Gastrocnemius medialis (tissue), 4 donors: ENCODE measurements around the gene DBF4B. TPM values are rescaled to one million over a fixed set of nuclear protein-coding genes. Genes with fewer than 3 reads are reported as not detected.

Experiments
- ATAC-seq, 2 donors: fragments of 150-250 bp; one replicate each; pipeline ENCODE4 v1.9.1; 2016
- DNase-seq, 2 donors: peaks; one replicate each; pipeline ENCODE4 v3.0.0-alpha.2; 2019
- H3K27ac ChIP-seq, 4 donors: fragments of 200-600 bp; sonication (generic); 1 replicate in 1 of 4; 2 replicates in 3 of 4; pipeline ENCODE4 v1.5.1; 2016 to 2018; ENCODE audit warnings: mild to moderate bottlenecking in 2 of 4, moderate library complexity in 1 of 4
- H3K27me3 ChIP-seq, 3 donors: fragments of 200-600 bp; sonication (generic) in 2 of 3; 1 replicate in 1 of 3; 2 replicates in 2 of 3; pipeline versions ENCODE4 v1.5.1 to v1.6.0; 2016 to 2019; ENCODE audit warnings: mild to moderate bottlenecking in 1 of 3, moderate library complexity in 1 of 3
- H3K36me3 ChIP-seq, 2 donors: fragments of 200-600 bp; sonication (generic) in 1 of 2; one replicate each; pipeline ENCODE4 v1.5.1; 2017 to 2018
- H3K4me1 ChIP-seq, 2 donors: fragments of 200-600 bp; sonication (generic) in 1 of 2; one replicate each; pipeline ENCODE4 v1.5.1; 2016 to 2017; ENCODE audit warnings: mild to moderate bottlenecking in 2 of 2
- H3K4me3 ChIP-seq, 4 donors: fragments of 200-600 bp; sonication (generic) in 3 of 4; 1 replicate in 1 of 4; 2 replicates in 3 of 4; pipeline ENCODE4 v1.5.1; 2016 to 2019; ENCODE audit warnings: mild to moderate bottlenecking in 2 of 4
- H3K9me3 ChIP-seq, 3 donors: fragments of 200-600 bp; sonication (generic) in 2 of 3; 1 replicate in 1 of 3; 2 replicates in 2 of 3; pipeline ENCODE4 v1.5.1; 2016 to 2019
- CTCF ChIP-seq, 5 experiments: fragments of 450-650 bp in 3 of 5; fragments of 200-600 bp in 2 of 5; sonication (generic) in 2 of 5; IDR thresholded peaks in 4 of 5; conservative IDR thresholded peaks in 1 of 5; 1 replicate in 4 of 5; 2 replicates in 1 of 5; pipeline ENCODE4 v1.5.1; 2016 to 2019; ENCODE audit warnings: antibody characterized with exemption in 5 of 5, mild to moderate bottlenecking in 3 of 5, moderate library complexity in 3 of 5
- POLR2A ChIP-seq, 2 donors: fragments of 450-650 bp; IDR thresholded peaks; one replicate each; pipeline ENCODE4 v1.6.1; 2017; ENCODE audit warnings: antibody characterized with exemption in 2 of 2, mild to moderate bottlenecking in 2 of 2, moderate library complexity in 2 of 2
- in situ Hi-C, 4 donors: fragments of 200-750 bp; cut with MboI; loops; one replicate each; pipeline versions ENCODE4 v1.15.0 to v1.8.0; 2017; ENCODE audit warnings: low sequenced_read_pairs in 4 of 4
- intact Hi-C: fragments of 100-400 bp; cut with DNase I; formaldehyde crosslinking; loops from one replicate; pipeline ENCODE4 v1.15.1; 2023; ENCODE audit warnings: low total_unique reads
- total RNA-seq, 4 donors: library from RNA; depleted of rRNA; stranded (reverse); fragments of >200 nt; gene quantifications; one replicate each; pipeline versions ENCODE4 v1.1.0 to v1.2.3, GENCODE V29; 2016

The DBF4B gene
- total RNA-seq, 4 donors from 2014 or later: 0.63 to 2.9 (median 1.7) TPM

- Histone ChIP-seq H3K4me1 (no peaks in the 10 kb centered on the region), H3K4me3 (no peak overlapping the region), H3K27ac (no peak overlapping the region), H3K36me3 (no peaks in the 10 kb centered on the region), H3K9me3 (no peaks in the 10 kb centered on the region), H3K27me3 (peaks cover 0 to 2% (median 0%) of the 10 kb centered on the region in 3 donors)
- TF ChIP-seq POLR2A (IDR thresholded peaks at IDR 0.05) (no peak), CTCF (IDR thresholded peaks at IDR 0.05 in 4 of 5, conservative IDR thresholded peaks at IDR 0.05 in 1 of 5) (no peak)
- ATAC-seq (no peak), DNase-seq (no peak)
- intact Hi-C loops (no loop called here), in situ Hi-C loops (loop anchor here in 1 of 4 donors (25.0 kb wide), 1 partner anchor 270 kb away; no protein-coding TSS in a partner anchor)
Measured at GRCh38 chr17:44767493-44767892, 59.0 kb downstream of the DBF4B start.

DNA sequence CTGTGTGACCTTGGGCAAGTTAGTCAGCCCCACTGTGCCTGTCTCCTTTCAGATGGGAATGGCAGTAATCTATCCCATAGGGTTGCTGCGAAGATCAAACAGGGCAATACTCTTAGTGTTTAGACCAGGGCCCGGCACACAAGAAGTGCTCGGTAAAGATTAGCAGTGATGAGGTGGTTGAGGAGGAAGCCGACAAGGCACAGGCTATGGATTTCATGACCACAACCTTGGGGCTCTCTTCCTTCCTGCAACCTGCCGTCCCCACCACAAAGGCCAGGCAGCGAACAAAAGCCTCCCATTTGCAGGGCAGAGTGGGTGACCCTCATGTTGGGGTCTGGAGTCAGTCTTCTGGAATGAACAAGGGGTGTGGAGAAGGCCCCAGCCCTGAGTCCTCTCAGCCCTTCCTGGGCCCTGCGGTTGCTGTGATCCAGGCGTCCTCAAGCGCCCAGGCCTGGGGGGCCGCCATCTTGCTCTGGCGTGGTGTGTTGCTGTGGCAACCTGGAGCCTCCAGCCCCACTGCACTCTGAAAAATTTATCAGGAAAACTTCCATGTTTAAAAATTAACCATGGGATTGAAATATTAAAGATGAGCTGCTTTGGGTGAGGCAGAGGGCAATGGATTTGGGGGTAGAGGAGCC lies 60.2 kb downstream of the DBF4B start:
- in situ Hi-C loops (loop anchor here in 1 of 4 donors (25.0 kb wide), 1 partner anchor 269 kb away; no protein-coding TSS in a partner anchor), intact Hi-C loops (no loop called here)

DNA sequence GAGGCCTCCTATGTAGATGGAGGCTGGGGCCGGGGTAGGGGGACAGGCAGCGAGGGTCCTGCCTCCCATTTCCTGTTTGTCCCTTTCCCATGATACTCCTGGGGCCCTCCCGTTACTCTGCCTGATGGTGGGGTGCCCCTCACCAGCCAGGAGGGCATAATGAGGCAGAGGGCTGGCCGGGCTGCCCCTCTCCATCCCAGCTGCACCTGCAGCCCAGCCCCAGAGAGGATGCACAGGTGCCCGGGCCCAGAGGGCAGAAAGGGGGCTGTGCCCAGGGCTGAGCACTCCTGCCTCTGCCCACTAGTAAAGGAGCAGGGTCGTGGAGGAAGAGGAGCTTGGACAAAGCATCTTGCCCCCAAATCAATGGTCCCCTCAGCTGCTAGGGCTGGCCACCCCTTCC lies 60.8 kb downstream of the DBF4B start:
- Histone ChIP-seq H3K36me3 (no peaks in the 10 kb centered on the region), H3K27me3 (peaks cover 0 to 15% (median 8%) of the 10 kb centered on the region in 3 donors), H3K4me3 (no peak overlapping the region), H3K27ac (no peak overlapping the region), H3K9me3 (no peaks in the 10 kb centered on the region), H3K4me1 (no peaks in the 10 kb centered on the region)
- DNase-seq (no peak), ATAC-seq (no peak)
- no peak for TF ChIP-seq CTCF (IDR thresholded peaks at IDR 0.05 in 4 of 5, conservative IDR thresholded peaks at IDR 0.05 in 1 of 5)
- no peak for TF ChIP-seq POLR2A (IDR thresholded peaks at IDR 0.05)
- intact Hi-C loops (no loop called here), in situ Hi-C loops (loop anchor here in 1 of 4 donors (25.0 kb wide), 1 partner anchor 268 kb away; no protein-coding TSS in a partner anchor)

More for the DNA sequence above, 60.2 kb downstream of the DBF4B start:
- Histone ChIP-seq H3K27me3 (peaks cover 0 to 9% (median 7%) of the 10 kb centered on the region in 3 donors), H3K4me3 (no peak overlapping the region), H3K4me1 (no peaks in the 10 kb centered on the region), H3K9me3 (no peaks in the 10 kb centered on the region), H3K27ac (no peak overlapping the region), H3K36me3 (no peaks in the 10 kb centered on the region)
- no peak for ATAC-seq
- no peak for TF ChIP-seq POLR2A (IDR thresholded peaks at IDR 0.05)
- TF ChIP-seq CTCF (IDR thresholded peaks at IDR 0.05 in 4 of 5, conservative IDR thresholded peaks at IDR 0.05 in 1 of 5): no peak
- no peak for DNase-seq

DNA sequence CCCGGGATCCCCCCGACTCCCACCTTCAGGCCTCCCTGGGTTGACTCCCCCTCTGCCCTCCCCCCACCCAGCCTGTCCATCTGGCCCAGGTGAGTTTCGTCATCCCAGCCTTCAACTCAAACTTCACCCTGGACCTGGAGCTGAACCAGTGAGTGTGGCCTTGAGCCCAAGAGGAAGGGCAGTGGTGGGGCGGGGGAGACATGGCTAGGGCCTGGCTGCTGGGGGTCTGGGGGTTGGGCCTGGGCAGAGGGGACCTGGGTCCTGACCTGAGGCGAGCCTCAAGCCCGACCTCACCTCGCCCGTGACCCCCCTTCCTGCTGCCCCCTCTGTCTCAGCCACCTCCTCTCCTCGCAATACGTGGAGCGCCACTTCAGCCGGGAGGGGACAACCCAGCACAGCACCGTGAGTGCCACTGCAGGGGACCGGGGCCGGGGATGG lies 61.2 kb downstream of the DBF4B start:
- Histone ChIP-seq H3K27ac (no peak overlapping the region), H3K4me3 (no peak overlapping the region), H3K9me3 (no peaks in the 10 kb centered on the region), H3K36me3 (no peaks in the 10 kb centered on the region), H3K27me3 (peaks cover 0 to 15% (median 8%) of the 10 kb centered on the region in 3 donors), H3K4me1 (no peaks in the 10 kb centered on the region)
- intact Hi-C loops: no loop called here
- no peak for TF ChIP-seq CTCF (IDR thresholded peaks at IDR 0.05 in 4 of 5, conservative IDR thresholded peaks at IDR 0.05 in 1 of 5)
- TF ChIP-seq POLR2A (IDR thresholded peaks at IDR 0.05): no peak
- no peak for ATAC-seq
- DNase-seq: no peak
- in situ Hi-C loops: loop anchor here (5.0 to 25.0 kb wide), 4 partner anchors 95 to 268 kb away; no protein-coding TSS in a partner anchor
